Gastroesophageal sphincter (tissue), 3 donors: Measurements from ENCODE around the gene OR10A2.

ENCODE experiments used
- CTCF ChIP-seq, 4 experiments: fragments of 200-600 bp in 2 of 4; fragments of 450-650 bp in 2 of 4; sonication (generic) in 1 of 4; IDR thresholded peaks; one replicate each; pipeline ENCODE4 v1.5.1; 2017 to 2019; ENCODE audit warnings: antibody characterized with exemption in 4 of 4, mild to moderate bottlenecking in 2 of 4, moderate library complexity in 2 of 4
- EP300 ChIP-seq: sonication (generic); formaldehyde crosslinking; IDR thresholded peaks from one replicate; pipeline ENCODE4 v1.6.1; 2017; ENCODE audit warnings: antibody characterized with exemption, mild to moderate bottlenecking
- POLR2A ChIP-seq, 2 donors: fragments of 450-650 bp; IDR thresholded peaks; one replicate each; pipeline ENCODE4 v1.6.1; 2017; ENCODE audit warnings: antibody characterized with exemption in 2 of 2, mild to moderate bottlenecking in 2 of 2, moderate library complexity in 1 of 2
- POLR2AphosphoS5 ChIP-seq: sonication (generic); formaldehyde crosslinking; IDR thresholded peaks from one replicate; pipeline ENCODE4 v1.6.1; 2017; ENCODE audit warnings: antibody characterized with exemption

GRCh38 chr11:6824136-6824823 is 38.6 kb upstream of the OR10A2 start:
- TF ChIP-seq CTCF (IDR thresholded peaks at IDR 0.05) (no peak), POLR2AphosphoS5 (no peak), POLR2A (IDR thresholded peaks at IDR 0.05) (no peak), EP300 (no peak)
